GM12864 (cell line): ENCODE results near the gene MCOLN2.

Experiments used
- DNase-seq: peaks from one replicate; pipeline ENCODE4 v3.0.0-alpha.2; 2011; ENCODE audit warnings: low read depth
- H3K4me3 ChIP-seq: 2 replicates; pipeline ENCODE4 v1.5.1; 2011; ENCODE audit warnings: mild to moderate bottlenecking, low read depth, low read length, control low read depth
- TF ChIP-seq, protein P1 (sequence below): IDR thresholded peaks from 2 replicates; pipeline ENCODE4 v1.5.1; 2011; ENCODE audit warnings: low read depth, mild to moderate bottlenecking, moderate library complexity, low read length, control low read depth, inconsistent platforms; ENCODE audit errors: missing control alignments

The MCOLN2 gene

DNA sequence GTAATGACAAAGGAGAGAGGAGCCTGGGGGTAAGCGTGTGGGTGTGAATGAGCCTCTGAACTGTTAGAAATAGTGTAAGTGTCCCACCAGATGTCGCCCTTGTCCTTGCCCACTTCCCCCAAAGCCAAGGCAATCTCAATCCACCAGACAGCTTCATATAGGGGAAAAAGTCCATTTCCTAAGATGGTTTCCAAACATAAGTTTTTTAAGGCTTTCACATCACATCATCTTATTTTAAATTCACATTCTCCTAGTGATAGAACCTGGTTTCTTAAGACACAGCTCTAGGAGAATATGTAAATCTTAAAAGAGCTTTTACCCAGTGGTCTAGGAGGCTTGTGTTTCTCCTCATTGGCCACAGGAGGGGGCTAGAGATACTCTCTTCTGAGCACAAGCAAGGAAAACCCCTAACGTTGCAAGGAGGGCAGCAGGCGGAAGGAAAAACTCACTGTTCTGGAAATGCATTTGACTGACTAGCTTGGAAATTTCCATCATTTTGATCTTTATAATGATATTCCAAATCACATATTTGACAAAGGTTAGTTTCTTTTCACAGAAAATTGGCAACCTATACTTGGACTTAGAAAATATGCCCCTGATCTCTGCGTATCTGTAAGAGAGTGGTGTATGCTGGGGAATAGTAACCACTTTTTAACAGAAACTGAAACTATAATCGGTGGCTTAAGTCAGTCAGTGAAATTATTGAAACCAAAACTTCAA, 52.0 kb downstream of the MCOLN2 start:
- DNase-seq: peak; percentile 87
- no peak overlapping the region; the same call in 1 of the 2 replicates for H3K4me3 ChIP-seq

DNA sequence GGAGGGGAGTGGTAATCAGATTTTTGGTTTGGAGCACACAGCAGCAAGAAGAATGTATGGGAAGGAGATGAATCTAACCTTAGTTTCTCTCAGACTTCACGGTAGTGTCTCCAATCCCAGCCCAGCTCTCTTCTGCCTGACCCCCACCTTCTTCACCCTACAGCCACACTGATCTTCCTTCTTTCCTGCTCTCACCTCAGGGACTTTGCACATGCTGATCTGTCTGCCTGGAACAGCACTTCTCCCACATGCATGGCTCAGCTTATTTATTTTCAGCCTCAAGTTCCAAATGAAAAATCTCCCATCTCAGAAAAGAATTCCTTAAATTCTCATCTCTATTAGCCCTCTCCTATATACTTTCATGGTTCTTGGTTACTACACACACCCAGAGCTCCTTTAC, 55.1 kb downstream of the MCOLN2 start:
- no peak for DNase-seq
- H3K4me3 ChIP-seq: no peak overlapping the region
- TF ChIP-seq, protein P1, sequence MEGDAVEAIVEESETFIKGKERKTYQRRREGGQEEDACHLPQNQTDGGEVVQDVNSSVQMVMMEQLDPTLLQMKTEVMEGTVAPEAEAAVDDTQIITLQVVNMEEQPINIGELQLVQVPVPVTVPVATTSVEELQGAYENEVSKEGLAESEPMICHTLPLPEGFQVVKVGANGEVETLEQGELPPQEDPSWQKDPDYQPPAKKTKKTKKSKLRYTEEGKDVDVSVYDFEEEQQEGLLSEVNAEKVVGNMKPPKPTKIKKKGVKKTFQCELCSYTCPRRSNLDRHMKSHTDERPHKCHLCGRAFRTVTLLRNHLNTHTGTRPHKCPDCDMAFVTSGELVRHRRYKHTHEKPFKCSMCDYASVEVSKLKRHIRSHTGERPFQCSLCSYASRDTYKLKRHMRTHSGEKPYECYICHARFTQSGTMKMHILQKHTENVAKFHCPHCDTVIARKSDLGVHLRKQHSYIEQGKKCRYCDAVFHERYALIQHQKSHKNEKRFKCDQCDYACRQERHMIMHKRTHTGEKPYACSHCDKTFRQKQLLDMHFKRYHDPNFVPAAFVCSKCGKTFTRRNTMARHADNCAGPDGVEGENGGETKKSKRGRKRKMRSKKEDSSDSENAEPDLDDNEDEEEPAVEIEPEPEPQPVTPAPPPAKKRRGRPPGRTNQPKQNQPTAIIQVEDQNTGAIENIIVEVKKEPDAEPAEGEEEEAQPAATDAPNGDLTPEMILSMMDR: no peak

More for the DNA sequence above, 52.0 kb downstream of the MCOLN2 start:
- TF ChIP-seq, protein P1: peak; percentile 66

DNA sequence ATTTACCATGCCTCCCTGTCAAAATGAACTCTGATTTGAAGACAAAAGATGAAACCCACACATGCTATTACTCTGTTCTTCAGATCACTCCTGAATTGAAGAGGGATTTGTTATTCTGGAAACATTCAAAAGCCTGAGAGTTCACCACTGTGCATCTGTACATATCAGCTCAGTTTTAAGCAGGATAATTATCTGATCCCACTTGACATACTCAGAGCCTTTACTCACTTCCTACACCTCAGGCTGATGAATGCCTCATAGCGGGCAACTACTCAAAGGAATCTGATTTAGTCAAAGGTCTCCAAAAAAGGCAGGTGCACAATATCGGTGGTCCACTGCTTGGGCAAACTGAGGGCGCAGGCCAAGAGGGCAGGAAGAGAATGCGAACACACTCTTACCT, 56.4 kb downstream of the MCOLN2 start:
- TF ChIP-seq, protein P1: no peak
- H3K4me3 ChIP-seq: no peak overlapping the region
- DNase-seq: no peak

DNA sequence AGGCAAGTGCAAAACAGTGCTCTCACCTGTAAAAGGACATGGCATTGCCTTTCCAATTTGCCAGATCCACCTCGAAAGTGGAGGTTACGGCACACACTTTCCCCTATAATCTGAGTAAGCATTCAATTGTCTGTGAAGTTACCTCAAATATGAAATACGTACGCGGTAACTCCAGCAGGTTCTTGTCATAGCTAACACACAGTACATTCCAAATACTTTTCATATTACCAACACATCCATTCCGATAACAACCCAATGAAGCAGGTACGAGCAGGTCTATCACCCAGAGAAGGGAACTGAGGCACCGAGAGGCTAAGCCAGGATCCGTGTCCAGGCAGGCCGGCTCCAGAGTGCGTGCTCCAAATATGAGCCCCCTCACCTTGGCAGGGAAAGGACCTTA, 57.2 kb downstream of the MCOLN2 start:
- TF ChIP-seq, protein P1: no peak
- H3K4me3 ChIP-seq: no peak overlapping the region
- no peak for DNase-seq

DNA sequence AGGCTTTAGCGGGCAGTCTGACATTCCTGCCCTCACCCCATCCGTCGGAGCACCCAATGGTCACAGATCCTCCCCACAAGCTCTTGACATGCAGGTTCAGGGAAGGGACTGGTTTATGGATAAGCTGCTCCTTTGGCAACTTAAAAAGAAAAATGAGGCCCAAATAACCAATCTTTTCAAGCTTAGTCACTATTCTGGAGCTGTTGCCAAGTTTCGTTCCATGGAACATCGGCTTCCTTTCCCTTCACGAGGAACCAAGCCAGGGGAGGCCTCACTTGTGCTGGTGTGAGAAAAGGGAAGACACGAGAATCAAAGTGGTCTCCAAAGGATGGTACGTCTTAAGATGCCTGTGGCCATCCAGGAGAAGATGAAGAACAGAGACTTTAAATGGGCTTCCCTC, 57.8 kb downstream of the MCOLN2 start:
- TF ChIP-seq, protein P1: no peak
- DNase-seq: no peak
- H3K4me3 ChIP-seq: no peak overlapping the region

DNA sequence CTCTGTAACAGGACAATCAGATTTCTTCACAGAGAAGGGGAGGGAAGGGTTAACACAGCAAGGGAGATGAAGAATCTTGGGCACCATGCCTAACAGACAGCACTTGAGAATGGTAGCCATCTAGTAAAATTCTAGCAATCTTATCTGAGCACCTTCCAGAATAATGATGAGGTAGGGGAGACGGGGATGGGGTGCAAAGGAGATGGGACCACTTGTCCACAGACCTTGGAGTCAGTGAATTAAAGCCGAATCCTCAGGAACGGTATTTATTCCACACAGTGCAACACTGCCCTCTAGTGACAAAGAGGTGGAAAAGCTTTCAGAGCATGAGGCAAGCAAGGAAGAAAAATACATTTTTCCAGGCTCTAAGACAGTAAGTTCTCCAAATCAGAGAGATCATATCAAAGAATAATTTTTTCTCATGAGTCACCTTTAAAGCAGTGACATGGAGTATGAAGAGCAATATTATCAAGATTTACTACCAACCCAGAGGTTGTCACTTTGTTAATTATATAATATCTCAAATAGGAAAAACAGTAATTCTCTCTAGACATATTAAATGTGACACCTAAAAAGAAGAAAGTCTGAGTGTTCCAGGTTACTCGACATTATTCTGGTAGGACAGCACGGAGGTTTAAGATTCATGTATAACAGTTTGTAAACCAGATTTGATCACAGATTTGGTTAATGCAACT, 60.6 kb downstream of the MCOLN2 start:
- TF ChIP-seq, protein P1: peak; percentile 86
- DNase-seq: peak; percentile 10
- no peak overlapping the region for H3K4me3 ChIP-seq

DNA sequence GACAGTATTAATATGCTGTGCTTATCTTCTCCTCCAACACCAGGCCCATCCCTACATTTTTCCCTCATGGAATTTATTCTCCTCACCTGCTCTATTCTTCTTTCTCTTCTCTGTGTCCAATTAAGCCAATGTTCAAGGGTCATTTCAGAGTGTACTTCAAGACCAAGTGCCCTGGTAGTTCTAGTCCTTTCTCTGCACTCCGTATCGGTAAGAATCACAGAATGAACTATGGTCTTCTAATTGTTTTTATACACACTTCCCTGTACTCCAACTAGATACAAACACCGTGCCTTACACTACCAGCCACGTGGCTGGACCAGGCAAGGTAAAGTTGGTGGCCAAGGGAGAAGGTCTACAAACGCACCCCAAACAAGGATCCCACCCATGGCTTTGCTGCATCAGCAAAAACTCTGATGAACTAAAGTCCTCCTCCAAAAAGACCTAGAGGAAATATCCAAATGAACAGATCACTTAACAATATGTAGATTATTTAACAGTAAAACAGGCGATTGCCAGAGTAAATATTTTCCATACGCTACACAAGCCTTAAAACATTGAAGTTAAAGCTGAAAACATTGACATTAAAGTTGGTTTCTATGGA, 63.8 kb downstream of the MCOLN2 start:
- no peak for DNase-seq
- TF ChIP-seq, protein P1: no peak
- H3K4me3 ChIP-seq: no peak overlapping the region
